Adrenal gland (tissue), 12 donors: ENCODE measurements around the gene PIWIL1. TPM values are rescaled to one million over a fixed set of nuclear protein-coding genes. Genes with fewer than 3 reads are reported as not detected.

ENCODE experiments used
- DNase-seq, 7 donors: peaks; one replicate each; pipeline ENCODE4 v3.0.0-alpha.2; 2019 to 2020
- H3K27ac ChIP-seq, 5 donors: fragments of 200-600 bp; sonication (generic) in 4 of 5; 1 replicate in 3 of 5; 2 replicates in 2 of 5; pipeline versions ENCODE4 v1.5.1 to v1.8.0; 2016 to 2020; ENCODE audit warnings: mild to moderate bottlenecking in 1 of 5
- H3K27me3 ChIP-seq: fragments of 200-600 bp; 2 replicates; pipeline ENCODE4 v1.8.0; 2021
- H3K36me3 ChIP-seq, 2 donors: fragments of 200-600 bp; replicated peaks in 1 of 2; 1 replicate in 1 of 2; 2 replicates in 1 of 2; pipeline versions ENCODE4 v1.5.1 to v1.8.0; 2018 to 2022
- H3K4me1 ChIP-seq, 2 donors: fragments of 200-600 bp; replicated peaks in 1 of 2; 1 replicate in 1 of 2; 2 replicates in 1 of 2; pipeline versions ENCODE4 v1.5.1 to v1.8.0; 2018 to 2021
- H3K4me3 ChIP-seq, 4 donors: fragments of 200-600 bp; sonication (generic) in 3 of 4; one replicate each; pipeline ENCODE4 v1.5.1; 2016 to 2018
- H3K9me3 ChIP-seq, 3 donors: fragments of 200-600 bp; sonication (generic) in 1 of 3; replicated peaks in 1 of 3; 1 replicate in 2 of 3; 2 replicates in 1 of 3; pipeline versions ENCODE4 v1.5.1 to v1.8.0; 2016 to 2021
- POLR2A ChIP-seq, 2 donors: fragments of 450-650 bp; IDR thresholded peaks; one replicate each; pipeline ENCODE4 v1.6.1; 2017; ENCODE audit warnings: antibody characterized with exemption in 2 of 2, mild to moderate bottlenecking in 2 of 2, moderate library complexity in 1 of 2
- WGBS, 4 donors: extraction: QIAGEN DNeasy Blood & Tissue Kit in 2 of 4; methylation state at CpG; one replicate each; pipeline versions ENCODE4 v1.1.5 to v1.1.7; 2013 to 2017; 5-methylcytosine and 5-hydroxymethylcytosine counted together
- intact Hi-C, 2 donors: fragments of 100-400 bp; cut with DNase I; formaldehyde crosslinking; loops; one replicate each; pipeline versions ENCODE4 v1.14.1 to v1.15.0; 2022 to 2023
- polyA plus RNA-seq, 3 donors: library from polyadenylated mRNA; stranded (reverse); fragments of 200-250 nt in 2 of 3; fragments of 350-450 nt in 1 of 3; fragmentation: Illumina TruSeq in 1 of 3; extraction: RNeasy Lipid Tissue Mini Kit (QIAGEN cat#74804) in 1 of 3; gene quantifications; one replicate each; pipeline ENCODE4 v1.2.3, GENCODE V29; 2013 to 2014
- total RNA-seq, 9 donors: library from RNA; depleted of rRNA in 4 of 9; stranded (reverse); fragments of >200 nt in 4 of 9; fragments of 120-200 nt in 1 of 9; fragmentation: NEBNext Ultra II Directional in 1 of 9; extraction: Animal tissue kit (Norgen Biotek cat#: 25700) in 1 of 9; gene quantifications; one replicate each; pipeline versions ENCODE4 v1.1.0 to v1.2.4, GENCODE V29; 2013 to 2023
- TF ChIP-seq, protein P1 (sequence below), 6 experiments: fragments of 450-650 bp in 4 of 6; fragments of 200-600 bp in 2 of 6; sonication (generic) in 1 of 6; IDR thresholded peaks; 1 replicate in 5 of 6; 2 replicates in 1 of 6; pipeline versions ENCODE4 v1.5.1 to v1.8.0; 2016 to 2021; ENCODE audit warnings: antibody characterized with exemption in 6 of 6, mild to moderate bottlenecking in 2 of 6, moderate library complexity in 1 of 6
- donor health status: healthy with polysubstance abuse.
- donor health status: Bipolar disorder and iron deficiency.
- donor health status: DM: yes; HTN: yes; CAD: no.
- donor health status: DM: no; HTN: no; CAD: no.
- donor health status: DM: no; HTN: no; CAD: no.
- donor health status: DM: yes; HTN: yes; CAD: no.

PIWIL1 gene
- total and polyA plus RNA-seq, 12 donors: 0.08 to 0.39 (median 0.20) TPM; not detected in 5

DNA sequence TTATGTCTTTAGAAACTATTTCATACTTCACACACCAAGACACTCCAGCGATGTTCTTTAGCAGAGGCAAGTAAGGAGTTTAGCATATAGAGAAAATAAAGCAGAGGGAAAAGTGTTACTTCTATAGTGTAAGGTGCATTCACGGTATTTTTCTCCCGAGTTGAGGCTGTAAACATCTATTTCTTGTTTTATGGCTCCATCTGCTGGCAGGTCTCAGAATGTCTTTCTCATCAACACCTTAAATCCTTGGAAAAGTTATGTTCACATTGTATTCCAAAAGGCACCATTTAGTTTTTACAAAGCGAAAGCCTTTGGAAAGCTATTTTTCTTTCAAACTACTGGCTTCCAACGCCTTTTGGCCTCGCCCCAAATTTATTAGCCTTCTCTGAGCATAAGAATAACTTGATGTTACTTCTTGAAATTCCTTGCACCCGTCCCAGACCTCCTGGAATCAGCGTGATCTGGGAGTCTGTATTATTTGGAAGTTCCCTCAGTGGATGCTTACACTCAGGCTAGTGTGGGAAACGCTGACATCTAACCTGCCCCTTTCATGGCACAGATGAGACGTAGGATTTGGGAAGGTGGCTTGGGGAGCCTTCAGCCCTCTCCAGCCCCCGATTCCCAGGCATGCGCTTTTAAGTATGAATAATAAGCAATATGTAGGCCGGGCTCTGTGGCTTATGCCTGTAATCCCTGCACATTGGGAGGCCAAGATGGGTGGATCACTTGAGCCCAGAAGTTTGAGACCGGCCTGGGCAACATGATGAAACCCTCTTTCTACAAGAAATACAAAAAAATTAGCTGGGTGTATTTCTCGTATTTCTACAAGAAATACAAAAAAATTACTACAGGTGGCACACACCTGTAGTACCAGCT, 1.9 kb upstream of the PIWIL1 start:
- DNase-seq: peak in 6 of 7 donors; percentile 38 to 74 (median 58)
- WGBS, 4 donors: 40 to 48% (median 45%) methylated on average over 15 of the region's 15 CpGs
- H3K4me1 ChIP-seq: no peaks in the 10 kb centered on the region
- H3K27me3 ChIP-seq: peaks cover 11% of the 10 kb centered on the region
- TF ChIP-seq, protein P1, sequence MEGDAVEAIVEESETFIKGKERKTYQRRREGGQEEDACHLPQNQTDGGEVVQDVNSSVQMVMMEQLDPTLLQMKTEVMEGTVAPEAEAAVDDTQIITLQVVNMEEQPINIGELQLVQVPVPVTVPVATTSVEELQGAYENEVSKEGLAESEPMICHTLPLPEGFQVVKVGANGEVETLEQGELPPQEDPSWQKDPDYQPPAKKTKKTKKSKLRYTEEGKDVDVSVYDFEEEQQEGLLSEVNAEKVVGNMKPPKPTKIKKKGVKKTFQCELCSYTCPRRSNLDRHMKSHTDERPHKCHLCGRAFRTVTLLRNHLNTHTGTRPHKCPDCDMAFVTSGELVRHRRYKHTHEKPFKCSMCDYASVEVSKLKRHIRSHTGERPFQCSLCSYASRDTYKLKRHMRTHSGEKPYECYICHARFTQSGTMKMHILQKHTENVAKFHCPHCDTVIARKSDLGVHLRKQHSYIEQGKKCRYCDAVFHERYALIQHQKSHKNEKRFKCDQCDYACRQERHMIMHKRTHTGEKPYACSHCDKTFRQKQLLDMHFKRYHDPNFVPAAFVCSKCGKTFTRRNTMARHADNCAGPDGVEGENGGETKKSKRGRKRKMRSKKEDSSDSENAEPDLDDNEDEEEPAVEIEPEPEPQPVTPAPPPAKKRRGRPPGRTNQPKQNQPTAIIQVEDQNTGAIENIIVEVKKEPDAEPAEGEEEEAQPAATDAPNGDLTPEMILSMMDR (IDR thresholded peaks at IDR 0.05): peak; percentile 36 to 82 (median 77)
- TF ChIP-seq POLR2A (IDR thresholded peaks at IDR 0.05): no peak
- H3K27ac ChIP-seq: no peak overlapping the region
- H3K36me3 ChIP-seq: no peaks in the 10 kb centered on the region
- no peaks in the 10 kb centered on the region for H3K9me3 ChIP-seq
- H3K4me3 ChIP-seq: no peak overlapping the region
- intact Hi-C loops: loop anchor here in 1 of 2 donors (2.0 kb wide), 1 partner anchor 287 kb away; no protein-coding TSS in a partner anchor

DNA sequence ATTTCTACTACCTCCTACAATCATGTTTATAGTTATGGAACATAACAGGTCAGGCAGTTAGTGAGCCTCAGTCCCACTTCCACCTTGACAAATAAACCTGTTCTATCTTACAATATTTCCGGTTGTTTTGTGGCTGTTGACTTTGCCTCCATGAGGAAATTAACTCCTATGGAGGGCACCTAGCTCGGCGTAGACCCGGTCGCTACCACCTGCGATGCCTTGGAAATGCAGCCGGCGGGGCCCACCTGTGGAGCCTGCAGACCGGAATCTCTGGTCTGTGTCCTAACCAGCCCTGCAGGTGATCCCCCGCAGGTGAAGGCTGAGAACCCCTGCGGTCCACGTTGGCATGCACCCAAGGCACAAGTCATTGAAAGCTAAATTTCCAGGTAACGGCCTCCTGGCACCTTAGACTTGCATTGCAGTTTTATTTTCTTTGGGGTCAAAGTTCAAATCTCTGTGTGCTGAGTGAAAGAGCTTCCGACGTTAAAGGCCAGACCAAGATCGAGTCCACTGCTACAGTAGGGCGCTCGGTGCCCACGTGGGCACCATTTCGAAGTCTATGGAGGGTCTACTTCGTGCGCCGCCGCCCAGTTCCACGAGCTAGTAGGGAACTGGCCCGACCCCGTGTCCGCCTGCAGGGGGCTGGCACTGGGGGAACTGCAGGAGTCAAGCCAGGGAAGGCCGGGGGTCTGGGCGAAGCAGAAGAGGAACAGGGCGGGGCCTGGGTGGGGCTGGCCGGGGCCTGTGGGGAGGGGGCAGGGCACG, 782 bp upstream of the PIWIL1 start:
- Histone ChIP-seq H3K9me3 (no peaks in the 10 kb centered on the region), H3K4me3 (no peak overlapping the region), H3K36me3 (no peaks in the 10 kb centered on the region), H3K4me1 (no peaks in the 10 kb centered on the region), H3K27ac (no peak overlapping the region), H3K27me3 (peaks cover 11% of the 10 kb centered on the region)
- 68 to 84% (median 75%) methylated on average over 18 to 33 of the region's 33 CpGs for WGBS, 4 donors
- DNase-seq: no peak
- intact Hi-C loops: no loop called here
- TF ChIP-seq, protein P1 (IDR thresholded peaks at IDR 0.05): no peak
- no peak for TF ChIP-seq POLR2A (IDR thresholded peaks at IDR 0.05)

DNA sequence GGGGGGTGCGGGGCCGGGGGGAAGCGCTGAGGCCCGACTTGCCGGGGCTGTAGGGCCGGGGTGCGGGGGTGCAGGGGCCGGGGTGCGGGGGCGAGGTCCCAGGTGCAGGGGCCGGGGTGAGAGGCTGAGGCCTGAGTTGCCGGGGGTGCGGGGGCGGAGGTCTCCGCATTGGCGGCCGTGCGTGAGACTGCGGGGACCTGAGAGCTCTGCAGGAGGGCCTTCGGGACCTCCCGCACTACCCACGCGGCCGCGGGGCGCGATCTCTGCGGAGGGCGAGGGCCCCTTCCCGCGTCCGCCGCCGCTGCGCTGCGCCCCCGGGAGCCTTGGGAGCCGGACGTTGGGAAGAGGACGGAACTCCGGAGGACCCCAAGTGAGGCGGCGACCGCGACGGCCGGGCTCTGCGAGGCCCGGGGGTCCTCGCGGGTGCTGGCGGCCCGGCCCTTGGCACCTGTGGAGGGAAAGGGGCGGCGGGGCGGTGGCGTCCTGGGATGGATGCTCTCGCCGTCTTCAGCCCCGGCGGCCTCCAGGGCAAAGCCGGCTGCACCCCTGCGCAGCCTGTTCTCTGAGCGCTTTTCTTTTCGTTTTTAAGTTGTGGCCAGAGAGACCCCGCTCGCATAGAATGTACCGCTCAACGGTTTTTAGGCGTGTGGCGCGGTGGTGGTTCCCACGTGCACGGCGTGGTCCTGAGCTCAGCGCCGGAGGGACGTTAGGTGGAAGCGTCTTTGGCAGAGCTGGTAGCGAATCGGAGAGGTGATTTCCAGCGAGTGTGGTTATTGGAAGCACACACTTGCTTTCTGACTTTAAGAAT, 1.3 kb downstream of the PIWIL1 start:
- H3K27me3 ChIP-seq: peaks cover 11% of the 10 kb centered on the region
- H3K27ac ChIP-seq: no peak overlapping the region
- H3K4me1 ChIP-seq: no peaks in the 10 kb centered on the region
- no peak for TF ChIP-seq POLR2A (IDR thresholded peaks at IDR 0.05)
- TF ChIP-seq, protein P1 (IDR thresholded peaks at IDR 0.05): no peak
- intact Hi-C loops: no loop called here
- WGBS, 4 donors: 15 to 36% (median 17%) methylated on average over 29 to 82 of the region's 82 CpGs
- no peaks in the 10 kb centered on the region for H3K36me3 ChIP-seq
- H3K4me3 ChIP-seq: no peak overlapping the region
- no peaks in the 10 kb centered on the region for H3K9me3 ChIP-seq
- no peak for DNase-seq
